ENCODE data around the gene ZFP91. TPM values are rescaled to one million over a fixed set of nuclear protein-coding genes. Genes with fewer than 3 reads are reported as not detected.

Gene ZFP91
- total and polyA plus RNA-seq, 9 of the 15 experiments (the other 6 are each of a cell fraction or from before 2014, with no cell fraction given): 17.6 to 58.3 (median 34.0) TPM

DNA sequence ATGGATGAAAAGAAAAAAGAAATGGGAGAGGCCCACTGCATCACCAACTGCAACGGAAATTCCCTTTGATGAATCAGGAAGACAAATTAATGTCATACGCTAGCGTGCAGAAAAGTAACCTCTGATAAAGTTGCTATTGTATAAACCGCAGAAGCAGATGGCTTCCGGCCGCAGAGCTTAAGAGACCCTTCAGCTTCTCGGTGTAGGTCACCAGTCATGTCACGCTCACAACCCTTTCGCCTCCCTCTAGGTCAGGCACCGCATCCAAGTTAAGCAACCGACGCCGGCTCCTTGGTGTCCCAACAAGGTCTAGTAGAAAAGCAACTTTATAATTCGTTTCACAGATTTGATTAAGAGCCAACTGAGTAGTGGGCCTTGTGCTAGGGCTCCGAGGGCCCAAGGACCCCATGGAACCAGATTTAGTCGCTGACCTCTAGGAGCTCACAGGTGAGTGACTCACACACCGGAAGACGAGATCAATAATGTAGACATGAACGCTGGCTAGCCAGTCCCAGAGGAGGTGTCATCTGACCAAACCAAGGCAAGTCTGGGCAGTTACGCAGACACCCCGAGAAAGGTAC lies 1.2 kb upstream of the ZFP91 start (continued):
- TF ChIP-seq ARID1B (IDR thresholded peaks at IDR 0.05) (peak; percentile 72), MTA3 (IDR thresholded peaks at IDR 0.05; ENCODE audit: borderline replicate concordance) (peak; percentile 36), SP1 (CRISPR knock-in tag; IDR thresholded peaks at IDR 0.05) (no peak), NCOA4 (IDR thresholded peaks at IDR 0.05; ENCODE audit: partially characterized antibody) (no peak), ZKSCAN8 (CRISPR knock-in tag; IDR thresholded peaks at IDR 0.05) (no peak), TBP (optimal IDR thresholded peaks at IDR 0.05; ENCODE audit: low read depth, low read length) (peak; percentile 51), NCOR1 (IDR thresholded peaks at IDR 0.05) (0 out of 2 replicates have a peak, but pooled peaks have one; percentile 30), TOE1 (IDR thresholded peaks at IDR 0.05; ENCODE audit: borderline replicate concordance) (peak; percentile 11; the same call in 1 of the 2 replicates), TOE1 (CRISPR knock-in tag; IDR thresholded peaks at IDR 0.05; ENCODE audit: borderline replicate concordance, low read depth) (no peak), POLR2H (tag; IDR thresholded peaks at IDR 0.05; ENCODE audit: low read depth) (peak; percentile 77), BRD9 (IDR thresholded peaks at IDR 0.05; ENCODE audit: low read depth, partially characterized antibody) (peak; percentile 16), JUND (IDR thresholded peaks at IDR 0.05; ENCODE audit: borderline replicate concordance, low read depth, low read length) (peak; percentile 92), JUND (tag; IDR thresholded peaks at IDR 0.05; ENCODE audit: borderline replicate concordance, low read depth, low read length) (peak; percentile 92; the same call in 1 of the 3 replicates), FOXJ2 (tag; IDR thresholded peaks at IDR 0.05) (no peak), HDAC2 (IDR thresholded peaks at IDR 0.05) (peak; percentile 61)
- TF ChIP-seq, protein P1, sequence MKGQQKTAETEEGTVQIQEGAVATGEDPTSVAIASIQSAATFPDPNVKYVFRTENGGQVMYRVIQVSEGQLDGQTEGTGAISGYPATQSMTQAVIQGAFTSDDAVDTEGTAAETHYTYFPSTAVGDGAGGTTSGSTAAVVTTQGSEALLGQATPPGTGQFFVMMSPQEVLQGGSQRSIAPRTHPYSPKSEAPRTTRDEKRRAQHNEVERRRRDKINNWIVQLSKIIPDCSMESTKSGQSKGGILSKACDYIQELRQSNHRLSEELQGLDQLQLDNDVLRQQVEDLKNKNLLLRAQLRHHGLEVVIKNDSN (CRISPR knock-in tag; IDR thresholded peaks at IDR 0.05): peak; percentile 62

All from K562 (cell line).